H1 (cell line): Measurements from ENCODE around the gene RNGTT. TPM values are rescaled to one million over a fixed set of nuclear protein-coding genes. Genes with fewer than 3 reads are reported as not detected.

ENCODE experiments used
- CTCF ChIA-PET: fragments of 300-600 bp; sonication (Branson Sonifier 250); formaldehyde crosslinking; loops from one replicate; lab custom pipeline; 2021; ENCODE audit not compliant: partially characterized antibody; lab: Charles Lee
- POLR2A ChIA-PET: fragments of 300-600 bp; sonication (Branson Sonifier 250); formaldehyde crosslinking; loops from one replicate; lab custom pipeline; 2021; ENCODE audit warnings: inconsistent platforms; ENCODE audit not compliant: partially characterized antibody; lab: Charles Lee
- DNase-seq, 2 experiments: peaks; one replicate each; pipeline versions ENCODE4 v3.0.0 to v3.0.0-alpha.2; 2010 to 2022; ENCODE audit warnings: low spot score in 2 of 2, low read depth in 1 of 2, mixed read lengths in 1 of 2
- FAIRE-seq: peaks from 2 replicates; lab custom pipeline; 2011; peaks lifted over from hg19 to GRCh38; lab: Jason Lieb, UNC
- H2AFZ ChIP-seq: 2 replicates; pipeline ENCODE4 v1.8.1; 2012; ENCODE audit warnings: low read length, inconsistent platforms
- H2AK5ac ChIP-seq: 2 replicates; pipeline ENCODE4 v1.6.1; 2013; ENCODE audit warnings: low read depth, low read length
- H2BK120ac ChIP-seq: replicated peaks from 2 replicates; pipeline ENCODE3; 2013; ENCODE audit warnings: low read depth, low read length, inconsistent platforms
- H2BK12ac ChIP-seq: 2 replicates; pipeline ENCODE4 v1.6.1; 2013; ENCODE audit warnings: low read depth, low read length
- H2BK15ac ChIP-seq: 2 replicates; pipeline ENCODE4 v1.6.1; 2013; ENCODE audit warnings: low read length
- H2BK20ac ChIP-seq: 2 replicates; pipeline ENCODE4 v1.6.1; 2013; ENCODE audit warnings: low read length
- H2BK5ac ChIP-seq: 2 replicates; pipeline ENCODE4 v1.6.1; 2013; ENCODE audit warnings: low read depth, low read length
- H3K14ac ChIP-seq: 2 replicates; pipeline ENCODE4 v1.6.1; 2013; ENCODE audit warnings: inconsistent platforms; ENCODE audit not compliant: insufficient read length
- H3K18ac ChIP-seq: 2 replicates; pipeline ENCODE4 v1.6.1; 2013; ENCODE audit warnings: low read length; ENCODE audit errors: extremely low read depth
- H3K23ac ChIP-seq: 2 replicates; pipeline ENCODE4 v1.6.1; 2013; ENCODE audit warnings: inconsistent platforms; ENCODE audit not compliant: insufficient read length
- H3K23me2 ChIP-seq: 2 replicates; pipeline ENCODE4 v1.6.1; 2013; ENCODE audit warnings: low read depth, low read length
- H3K27ac ChIP-seq: 2 replicates; pipeline ENCODE4 v1.6.1; 2011; ENCODE audit warnings: low read depth, low read length, inconsistent platforms
- H3K27me3 ChIP-seq, 4 experiments: replicated peaks in 1 of 4; 1 replicate in 1 of 4; 2 replicates in 3 of 4; pipeline versions ENCODE4 v1.6.1 to v1.8.1; 2011 to 2013; ENCODE audit warnings: low read length in 3 of 4, mild to moderate bottlenecking in 3 of 4, inconsistent platforms in 2 of 4, mixed read lengths in 2 of 4, moderate library complexity in 1 of 4; ENCODE audit not compliant: control insufficient read depth in 3 of 4, insufficient read depth in 3 of 4; ENCODE audit errors: extremely low read depth in 1 of 4
- H3K36me3 ChIP-seq, 4 experiments: 2 replicates each; pipeline versions ENCODE4 v1.6.1 to v1.8.1; 2011 to 2013; ENCODE audit warnings: mild to moderate bottlenecking in 4 of 4, low read length in 3 of 4, moderate library complexity in 2 of 4, control low read depth in 1 of 4, inconsistent platforms in 1 of 4; ENCODE audit not compliant: insufficient read depth in 4 of 4, control insufficient read depth in 2 of 4
- H3K4ac ChIP-seq: replicated peaks from 2 replicates; pipeline ENCODE3; 2013; ENCODE audit warnings: low read length, low read depth, mixed read lengths, inconsistent platforms; ENCODE audit not compliant: insufficient read length
- H3K4me1 ChIP-seq, 4 experiments: replicated peaks in 1 of 4; 1 replicate in 1 of 4; 2 replicates in 3 of 4; pipeline versions ENCODE4 v1.6.1 to v1.8.1; 2011 to 2013; ENCODE audit warnings: low read length in 3 of 4, inconsistent platforms in 2 of 4, mixed read lengths in 1 of 4; ENCODE audit not compliant: insufficient read depth in 4 of 4, control insufficient read depth in 3 of 4
- H3K4me2 ChIP-seq, 2 experiments: 2 replicates each; pipeline versions ENCODE4 v1.6.1 to v1.8.1; 2011 to 2013; ENCODE audit warnings: low read depth in 2 of 2, low read length in 2 of 2, control low read depth in 1 of 2, inconsistent platforms in 1 of 2, mild to moderate bottlenecking in 1 of 2; ENCODE audit not compliant: insufficient read depth in 1 of 2
- H3K4me3 ChIP-seq, 4 experiments: fragments of 200-600, 300-600 bp in 1 of 4; sonication (generic), shearing (Covaris generic), sonication (Bioruptor Twin) in 1 of 4; 2 replicates each; pipeline versions ENCODE4 v1.5.1 to v1.8.1; 2011 to 2016; ENCODE audit warnings: low read length in 4 of 4, low read depth in 3 of 4, control low read depth in 2 of 4, inconsistent platforms in 2 of 4, mild to moderate bottlenecking in 2 of 4, mixed read lengths in 1 of 4, moderate library complexity in 1 of 4; ENCODE audit not compliant: insufficient read depth in 2 of 4; ENCODE audit errors: extremely low read depth in 1 of 4
- H3K56ac ChIP-seq: replicated peaks from 2 replicates; pipeline ENCODE3; 2013; ENCODE audit warnings: low read depth, mild to moderate bottlenecking, mixed read lengths, low read length, inconsistent platforms; ENCODE audit not compliant: insufficient read length
- H3K79me1 ChIP-seq: 2 replicates; pipeline ENCODE4 v1.6.1; 2013; ENCODE audit warnings: low read depth, low read length, control low read depth
- H3K79me2 ChIP-seq, 2 experiments: 2 replicates each; pipeline versions ENCODE4 v1.6.1 to v1.8.1; 2012 to 2013; ENCODE audit warnings: low read length in 2 of 2, mild to moderate bottlenecking in 2 of 2, inconsistent platforms in 1 of 2; ENCODE audit not compliant: insufficient read depth in 2 of 2, control insufficient read depth in 1 of 2
- H3K9ac ChIP-seq, 4 experiments: replicated peaks in 1 of 4; 1 replicate in 1 of 4; 2 replicates in 3 of 4; pipeline versions ENCODE4 v1.6.1 to v1.8.1; 2011 to 2013; ENCODE audit warnings: low read depth in 3 of 4, low read length in 3 of 4, control low read depth in 2 of 4, mild to moderate bottlenecking in 2 of 4, moderate library complexity in 2 of 4, inconsistent platforms in 1 of 4; ENCODE audit errors: extremely low read depth in 1 of 4
- H3K9me3 ChIP-seq, 2 experiments: 2 replicates each; pipeline versions ENCODE4 v1.6.1 to v1.8.1; 2012 to 2013; ENCODE audit warnings: mild to moderate bottlenecking in 2 of 2, moderate library complexity in 2 of 2, control low read depth in 1 of 2, inconsistent platforms in 1 of 2, low read depth in 1 of 2, low read length in 1 of 2, mixed read lengths in 1 of 2; ENCODE audit not compliant: insufficient read depth in 2 of 2
- H4K20me1 ChIP-seq, 2 experiments: replicated peaks in 1 of 2; 2 replicates each; pipeline versions ENCODE3 to v1.8.1; 2011 to 2013; ENCODE audit warnings: inconsistent platforms in 2 of 2, low read length in 2 of 2, mild to moderate bottlenecking in 1 of 2; ENCODE audit not compliant: insufficient read depth in 2 of 2, control insufficient read depth in 1 of 2
- H4K5ac ChIP-seq: 2 replicates; pipeline ENCODE4 v1.6.1; 2013; ENCODE audit warnings: low read length, low read depth, mixed read lengths, inconsistent platforms; ENCODE audit not compliant: insufficient read length
- H4K8ac ChIP-seq: 2 replicates; pipeline ENCODE4 v1.8.0; 2013; ENCODE audit warnings: mild to moderate bottlenecking, moderate library complexity, low read length, inconsistent platforms; ENCODE audit not compliant: insufficient read depth; ENCODE audit errors: extremely low read depth
- H4K91ac ChIP-seq: replicated peaks from 2 replicates; pipeline ENCODE3; 2013; ENCODE audit warnings: low read length, mixed read lengths, inconsistent platforms; ENCODE audit not compliant: insufficient read length
- BACH1 ChIP-seq: IDR thresholded peaks from 2 replicates; pipeline ENCODE4 v1.6.1; 2012; ENCODE audit warnings: low read length, improper control_type of control experiment
- BCL11A ChIP-seq, 2 experiments: IDR thresholded peaks; one replicate each; pipeline ENCODE4 v1.6.1; 2011; ENCODE audit warnings: low read depth in 2 of 2, low read length in 2 of 2, mild to moderate bottlenecking in 2 of 2
- CHD1 ChIP-seq: IDR thresholded peaks from 2 replicates; pipeline ENCODE4 v1.6.1; 2012; ENCODE audit warnings: low read depth, low read length, improper control_type of control experiment
- EGR1 ChIP-seq: IDR thresholded peaks from 2 replicates; pipeline ENCODE4 v1.6.1; 2011; ENCODE audit warnings: low read depth, low read length, borderline replicate concordance
- GABPA ChIP-seq: IDR thresholded peaks from 2 replicates; pipeline ENCODE4 v1.6.1; 2011; ENCODE audit warnings: mild to moderate bottlenecking, low read length, moderate library complexity, borderline replicate concordance; ENCODE audit not compliant: insufficient read depth
- NANOG ChIP-seq: IDR thresholded peaks from 2 replicates; pipeline ENCODE4 v1.6.1; 2011; ENCODE audit warnings: low read length, low read depth, mild to moderate bottlenecking, inconsistent platforms; ENCODE audit not compliant: insufficient read depth, poor library complexity, severe bottlenecking
- SAP30 ChIP-seq: fragments of 300-600 bp; sonication (generic); IDR thresholded peaks from 2 replicates; pipeline ENCODE4 v1.7.1; 2012; ENCODE audit warnings: low read length, moderate library complexity, mild to moderate bottlenecking, inconsistent platforms; ENCODE audit not compliant: insufficient read depth, insufficient replicate concordance
- SIN3A ChIP-seq, 2 experiments: IDR thresholded peaks in 1 of 2; conservative IDR thresholded peaks in 1 of 2; 2 replicates each; pipeline ENCODE4 v1.6.1; 2011 to 2012; ENCODE audit warnings: low read length in 2 of 2, improper control_type of control experiment in 1 of 2, low read depth in 1 of 2, mild to moderate bottlenecking in 1 of 2
- TAF7 ChIP-seq: optimal IDR thresholded peaks from 2 replicates; pipeline ENCODE3; 2011; ENCODE audit warnings: low read depth, mild to moderate bottlenecking, inconsistent platforms, low read length, moderate library complexity, borderline replicate concordance
- WGBS, 2 experiments: shearing (Covaris generic) in 1 of 2; methylation state at CpG; one replicate each; pipeline versions ENCODE4 v1.1.6 to v1.1.7; 2013 to 2015; ENCODE audit warnings: low lambda C conversion rate in 2 of 2, mixed read lengths in 2 of 2, inconsistent platforms in 1 of 2, low coverage in 1 of 2, missing lambda C conversion rate in 1 of 2; ENCODE audit not compliant: insufficient replicate concordance in 2 of 2, insufficient coverage in 1 of 2, insufficient read length in 1 of 2; ENCODE audit errors: extremely low coverage in 1 of 2, missing lambda C conversion rate in 1 of 2; 5-methylcytosine and 5-hydroxymethylcytosine counted together
- polyA plus RNA-seq, 7 experiments: library from polyadenylated mRNA; depleted of rRNA in 3 of 7; stranded (reverse) in 5 of 7; unstranded in 2 of 7; fragments of >200 nt in 5 of 7; fragments of 200-250 nt in 2 of 7; gene quantifications; 1 replicate in 5 of 7; 2 replicates in 1 of 7; 4 replicates in 1 of 7; pipeline versions ENCODE4 v1.2.1 to v1.2.3, GENCODE V29; 2011 to 2013; ENCODE audit warnings: missing spikeins in 2 of 7, mixed read lengths in 2 of 7
- total RNA-seq: library from RNA; stranded (reverse); fragmentation: NEBNext Ultra II Directional; extraction: Animal tissue kit (Norgen Biotek cat#: 25700); gene quantifications from 2 replicates; pipeline ENCODE4 v1.2.1, GENCODE V29; 2021

Gene RNGTT
- total and polyA plus RNA-seq, 2 of the 8 experiments (the other 6 are each of a cell fraction or from before 2014, with no cell fraction given) = 3.6 to 21.2 TPM

DNA sequence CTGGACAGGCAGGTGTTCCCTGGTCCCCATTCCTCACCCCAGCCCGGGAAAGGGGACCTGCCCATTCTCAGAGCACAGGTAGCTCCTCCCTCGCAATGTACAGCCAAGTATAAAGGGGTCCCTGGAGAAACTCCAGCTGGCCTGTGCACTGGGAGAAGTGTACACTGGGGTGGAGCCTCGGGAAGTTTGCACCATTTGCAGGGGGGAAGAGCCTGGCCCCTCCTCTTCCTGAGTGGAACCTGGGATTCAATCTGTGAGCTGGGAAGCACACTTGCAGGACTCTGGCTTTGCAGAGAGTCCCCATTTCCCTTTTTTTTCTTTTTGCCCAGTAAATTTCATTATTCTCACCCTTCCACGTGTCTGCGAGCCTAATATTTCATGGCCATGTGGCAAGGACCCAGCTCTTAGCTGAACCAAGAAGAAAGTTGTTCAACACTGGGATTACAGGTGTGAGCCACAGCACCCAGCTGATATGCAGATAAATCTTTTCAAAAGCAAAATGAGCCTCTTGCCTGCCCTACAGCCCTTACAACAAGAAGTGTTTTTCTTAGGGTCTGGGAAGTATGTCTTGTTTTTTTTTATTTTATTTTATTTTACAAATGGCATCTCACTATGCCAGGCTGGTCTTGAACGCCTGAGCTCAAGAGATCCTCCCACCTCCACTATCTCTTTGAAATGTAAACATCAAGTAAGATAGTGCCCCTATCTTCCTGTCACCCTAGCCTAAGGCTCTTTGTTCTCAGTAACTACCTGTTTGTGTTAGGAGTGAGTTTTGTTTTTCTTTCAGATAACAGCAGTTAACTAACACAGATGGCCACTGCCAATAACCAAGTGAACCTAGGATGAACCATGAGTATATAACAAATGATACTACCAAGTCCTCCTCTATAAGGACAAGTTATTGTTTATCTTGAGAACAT is 9.3 kb upstream of the RNGTT start:
- no peak overlapping the region for H2BK5ac ChIP-seq
- no peaks in the 10 kb centered on the region for H3K36me3 ChIP-seq
- H2BK12ac ChIP-seq = no peak overlapping the region
- FAIRE-seq (peak; percentile 57), DNase-seq (no peak)
- no peak overlapping the region for H2AK5ac ChIP-seq
- H3K18ac ChIP-seq = no peak overlapping the region
- peaks cover 0 to 3% of the 10 kb centered on the region in 2 experiments; a peak in 1 of 4 replicates for H3K9me3 ChIP-seq
- no peak overlapping the region for H2BK20ac ChIP-seq
- no peak overlapping the region for H3K9ac ChIP-seq
- H4K5ac ChIP-seq = no peak overlapping the region
- H3K79me1 ChIP-seq = no peaks in the 10 kb centered on the region
- ChIA-PET CTCF (interaction anchor here (0.6 to 3.1 kb wide), 5 partner anchors 11 to 339 kb away, joined by 3 to 20 read pairs (median 3); partner anchors contain the start of gene PNRC1), POLR2A (interaction anchor here (1.3 kb wide), 1 partner anchor 10 kb away, joined by 6 read pairs; the partner anchor contains the start of gene RNGTT)
- no peak overlapping the region for H4K91ac ChIP-seq
- peaks cover 0 to 7% of the 10 kb centered on the region in 2 experiments for H4K20me1 ChIP-seq
- no peak overlapping the region for H3K23ac ChIP-seq
- peaks cover 41 to 68% (median 62%) of the 10 kb centered on the region in 4 experiments for H3K27me3 ChIP-seq
- no peak overlapping the region for H2BK15ac ChIP-seq
- peak overlapping the region in 1 of 4 experiments; percentile 20; a peak in 1 of 8 replicates for H3K4me3 ChIP-seq
- no peak overlapping the region for H3K14ac ChIP-seq
- no peaks in the 10 kb centered on the region for H3K23me2 ChIP-seq
- H2BK120ac ChIP-seq = no peak overlapping the region
- no peak overlapping the region for H3K27ac ChIP-seq
- no peak overlapping the region for H3K4ac ChIP-seq
- H3K56ac ChIP-seq = no peak overlapping the region
- WGBS, 2 experiments = 45% methylated on average over 6 of the region's 6 CpGs; no CpG with 5 or more reads in 1 of the 2 experiments
- H3K4me1 ChIP-seq = peaks cover 4 to 13% (median 6%) of the 10 kb centered on the region in 4 experiments
- H3K4me2 ChIP-seq = 0 out of 4 replicates have a peak overlapping the region, but pooled peaks have one; percentile 7 to 12
- TF ChIP-seq EGR1 (no peak), CHD1 (no peak), NANOG (peak; percentile 56), GABPA (no peak), SIN3A (conservative IDR thresholded peaks at IDR 0.05 in 1 of 2, IDR thresholded peaks at IDR 0.05 in 1 of 2; ENCODE audit: low read depth in 1 of 2, low read length in 2 of 2) (no peak), TAF7 (no peak), BACH1 (no peak), BCL11A (IDR thresholded peaks at IDR 0.05; ENCODE audit: low read depth in 2 of 2, low read length in 2 of 2) (no peak), SAP30 (no peak)
- no peak overlapping the region for H4K8ac ChIP-seq
- H3K79me2 ChIP-seq = no peaks in the 10 kb centered on the region
- no peak overlapping the region for H2AFZ ChIP-seq
